Osteocyte (in vitro differentiated cells): ENCODE measurements around the gene KLF13. TPM values are rescaled to one million over a fixed set of nuclear protein-coding genes. Genes with fewer than 3 reads are reported as not detected.

Experiments used
- DNase-seq: peaks from one replicate; pipeline ENCODE4 v3.0.0; 2021; ENCODE audit warnings: mixed read lengths; ENCODE audit not compliant: unreplicated experiment; ENCODE audit errors: extremely low spot score
- H3K27ac Mint-ChIP-seq: one replicate; pipeline ENCODE4 v1.8.0; 2021; ENCODE audit warnings: mild to moderate bottlenecking, mixed read lengths; ENCODE audit not compliant: unreplicated experiment
- H3K27me3 Mint-ChIP-seq: one replicate; pipeline ENCODE4 v1.8.0; 2021; ENCODE audit warnings: mixed read lengths; ENCODE audit not compliant: unreplicated experiment
- H3K36me3 Mint-ChIP-seq: one replicate; pipeline ENCODE4 v1.8.0; 2021; ENCODE audit warnings: mixed read lengths; ENCODE audit not compliant: unreplicated experiment
- H3K4me1 Mint-ChIP-seq: one replicate; pipeline ENCODE4 v1.8.0; 2021; ENCODE audit warnings: mixed read lengths; ENCODE audit not compliant: unreplicated experiment
- H3K4me3 Mint-ChIP-seq: one replicate; pipeline ENCODE4 v1.8.0; 2021; ENCODE audit warnings: mild to moderate bottlenecking, moderate library complexity, mixed read lengths; ENCODE audit not compliant: unreplicated experiment
- H3K9me3 Mint-ChIP-seq: one replicate; pipeline ENCODE4 v1.8.0; 2021; ENCODE audit warnings: mixed read lengths; ENCODE audit not compliant: unreplicated experiment
- CTCF ChIP-seq: fragments of 200-600 bp; sonication (generic); IDR thresholded peaks from 2 replicates; pipeline ENCODE4 v1.5.0; 2021; ENCODE audit warnings: antibody characterized with exemption, mild to moderate bottlenecking, moderate library complexity
- total RNA-seq: library from RNA; stranded (reverse); gene quantifications from 2 replicates; pipeline ENCODE4 v1.2.1, GENCODE V29; 2021

The KLF13 gene
- total RNA-seq, 1 donor from 2014 or later: 54.5 TPM

GRCh38 chr15:31345606-31346366, 19.2 kb downstream of the KLF13 start:
- no peaks in the 10 kb centered on the region for H3K27me3 Mint-ChIP-seq
- TF ChIP-seq CTCF: no peak
- H3K9me3 Mint-ChIP-seq: no peaks in the 10 kb centered on the region
- no peaks in the 10 kb centered on the region for H3K36me3 Mint-ChIP-seq
- H3K4me1 Mint-ChIP-seq: peaks cover 47% of the 10 kb centered on the region
- H3K4me3 Mint-ChIP-seq: no peak overlapping the region
- peak overlapping the region; percentile 41 for H3K27ac Mint-ChIP-seq
- no peak for DNase-seq

- Mint-ChIP-seq H3K27ac (peak overlapping the region; percentile 41), H3K36me3 (no peaks in the 10 kb centered on the region), H3K27me3 (no peaks in the 10 kb centered on the region), H3K4me3 (no peak overlapping the region), H3K9me3 (no peaks in the 10 kb centered on the region), H3K4me1 (peaks cover 48% of the 10 kb centered on the region)
- TF ChIP-seq CTCF: no peak
- no peak for DNase-seq
Observed at GRCh38 chr15:31346367-31347066, 19.9 kb downstream of the KLF13 start.

- no peaks in the 10 kb centered on the region for H3K27me3 Mint-ChIP-seq
- DNase-seq: no peak
- no peaks in the 10 kb centered on the region for H3K36me3 Mint-ChIP-seq
- TF ChIP-seq CTCF: no peak
- peaks cover 51% of the 10 kb centered on the region for H3K4me1 Mint-ChIP-seq
- H3K9me3 Mint-ChIP-seq: no peaks in the 10 kb centered on the region
- no peak overlapping the region for H3K4me3 Mint-ChIP-seq
- no peak overlapping the region for H3K27ac Mint-ChIP-seq
Observed at GRCh38 chr15:31347067-31347975, 20.7 kb downstream of the KLF13 start.

- no peak for DNase-seq
- Mint-ChIP-seq H3K9me3 (no peaks in the 10 kb centered on the region), H3K4me1 (peaks cover 55% of the 10 kb centered on the region), H3K4me3 (no peak overlapping the region), H3K36me3 (no peaks in the 10 kb centered on the region), H3K27ac (no peak overlapping the region), H3K27me3 (no peaks in the 10 kb centered on the region)
- TF ChIP-seq CTCF: no peak
Observed at GRCh38 chr15:31347981-31348803, 21.6 kb downstream of the KLF13 start.
